IMR-90 (cell line): ENCODE results near the gene ABR. TPM values are rescaled to one million over a fixed set of nuclear protein-coding genes. Genes with fewer than 3 reads are reported as not detected.

Source experiments
- ATAC-seq: fragments of 200-7000 bp; cut with Tn5 transposase; 2 replicates; pipeline ENCODE4 v1.9.1; 2020; ENCODE audit warnings: low read depth, mild to moderate bottlenecking, moderate library complexity
- BruUV-seq: library from RNA; stranded (reverse); fragments of 400-500 nt; replicated peaks from 2 replicates; lab custom pipeline; 2021; lab: Mats Ljungman, UMichigan
- CTCF ChIA-PET: fragments of 300-600 bp; formaldehyde crosslinking; extraction: SDS; loops from one replicate; lab custom pipeline; 2021; ENCODE audit warnings: antibody characterized with exemption; lab: Yijun Ruan, JAX
- POLR2A ChIA-PET: fragments of 300-600 bp; sonication (Branson Sonifier 250); formaldehyde crosslinking; loops from one replicate; lab custom pipeline; 2022; ENCODE audit warnings: antibody characterized with exemption; ENCODE audit not compliant: unreplicated experiment; lab: Charles Lee
- DNase-seq: peaks from one replicate; pipeline ENCODE4 v3.0.0; 2013
- H2AFZ ChIP-seq: replicated peaks from 2 replicates; pipeline ENCODE3; 2013; ENCODE audit warnings: low read length, mild to moderate bottlenecking; ENCODE audit not compliant: poor library complexity
- H2AK5ac ChIP-seq: 2 replicates; pipeline ENCODE4 v1.6.1; 2013; ENCODE audit warnings: low read depth, low read length, inconsistent platforms
- H2AK9ac ChIP-seq: replicated peaks from 2 replicates; pipeline ENCODE3; 2013; ENCODE audit warnings: mild to moderate bottlenecking, low read depth, low read length, moderate library complexity; ENCODE audit not compliant: poor library complexity
- H2BK120ac ChIP-seq: 2 replicates; pipeline ENCODE4 v1.6.1; 2013; ENCODE audit warnings: low read depth, low read length, inconsistent platforms
- H2BK15ac ChIP-seq: 3 replicates; pipeline ENCODE4 v1.6.1; 2013; ENCODE audit warnings: low read depth, low read length, inconsistent platforms
- H2BK20ac ChIP-seq: 2 replicates; pipeline ENCODE4 v1.6.1; 2013; ENCODE audit warnings: low read depth, mild to moderate bottlenecking, inconsistent platforms, low read length, moderate library complexity
- H2BK5ac ChIP-seq: 2 replicates; pipeline ENCODE4 v1.6.1; 2013; ENCODE audit warnings: mild to moderate bottlenecking, low read depth, low read length, inconsistent platforms; ENCODE audit not compliant: poor library complexity, severe bottlenecking
- H3K14ac ChIP-seq: replicated peaks from 2 replicates; pipeline ENCODE4 v1.6.1; 2013; ENCODE audit warnings: low read depth, low read length, inconsistent platforms
- H3K18ac ChIP-seq: 2 replicates; pipeline ENCODE4 v1.6.1; 2013; ENCODE audit warnings: low read depth, low read length, control low read depth
- H3K23ac ChIP-seq: 2 replicates; pipeline ENCODE4 v1.6.1; 2013; ENCODE audit warnings: low read depth, low read length, inconsistent platforms
- H3K27ac ChIP-seq: 2 replicates; pipeline ENCODE4 v1.5.1; 2013; ENCODE audit warnings: mild to moderate bottlenecking, control low read depth, low read length; ENCODE audit not compliant: insufficient read depth
- H3K27me3 ChIP-seq: 2 replicates; pipeline ENCODE4 v1.6.1; 2013; ENCODE audit warnings: low read length; ENCODE audit not compliant: control insufficient read depth, insufficient read depth
- H3K36me3 ChIP-seq: 2 replicates; pipeline ENCODE4 v1.6.1; 2013; ENCODE audit warnings: low read length, mixed read lengths; ENCODE audit not compliant: control insufficient read depth, insufficient read depth
- H3K4ac ChIP-seq: 2 replicates; pipeline ENCODE4 v1.6.1; 2013; ENCODE audit warnings: low read depth, low read length, inconsistent platforms
- H3K4me1 ChIP-seq: 2 replicates; pipeline ENCODE4 v1.6.1; 2013; ENCODE audit warnings: low read length, mixed read lengths; ENCODE audit not compliant: control insufficient read depth, insufficient read depth
- H3K4me2 ChIP-seq: 2 replicates; pipeline ENCODE4 v1.6.1; 2013; ENCODE audit warnings: low read depth, mild to moderate bottlenecking, control low read depth, low read length, moderate library complexity
- H3K4me3 ChIP-seq: 2 replicates; pipeline ENCODE4 v1.5.1; 2013; ENCODE audit warnings: low read depth, mild to moderate bottlenecking, control low read depth, low read length, moderate library complexity; ENCODE audit not compliant: insufficient read depth
- H3K56ac ChIP-seq: 2 replicates; pipeline ENCODE4 v1.6.1; 2013; ENCODE audit warnings: low read length, inconsistent platforms; ENCODE audit not compliant: insufficient read depth; ENCODE audit errors: extremely low read depth
- H3K79me1 ChIP-seq, 2 experiments: 2 replicates each; pipeline ENCODE4 v1.6.1; 2013; ENCODE audit warnings: low read length in 2 of 2, inconsistent platforms in 1 of 2, low read depth in 1 of 2
- H3K9ac ChIP-seq: 2 replicates; pipeline ENCODE4 v1.6.1; 2013; ENCODE audit warnings: low read depth, low read length, control low read depth
- H3K9me1 ChIP-seq: 2 replicates; pipeline ENCODE4 v1.6.1; 2013; ENCODE audit warnings: low read length, inconsistent platforms; ENCODE audit not compliant: insufficient read depth
- H3K9me3 ChIP-seq: 2 replicates; pipeline ENCODE4 v1.6.1; 2013; ENCODE audit warnings: low read length; ENCODE audit not compliant: control insufficient read depth, insufficient read depth
- H4K20me1 ChIP-seq: 2 replicates; pipeline ENCODE4 v1.6.1; 2013; ENCODE audit warnings: low read length, inconsistent platforms; ENCODE audit not compliant: insufficient read depth
- H4K5ac ChIP-seq: 2 replicates; pipeline ENCODE4 v1.6.1; 2013; ENCODE audit warnings: mild to moderate bottlenecking, low read depth, low read length, control low read depth
- H4K8ac ChIP-seq, 2 experiments: 2 replicates each; pipeline ENCODE4 v1.6.1; 2013; ENCODE audit warnings: low read depth in 2 of 2, low read length in 2 of 2, control low read depth in 1 of 2, inconsistent platforms in 1 of 2
- H4K91ac ChIP-seq: 2 replicates; pipeline ENCODE4 v1.6.1; 2013; ENCODE audit warnings: low read depth, low read length, inconsistent platforms; ENCODE audit not compliant: insufficient read depth
- BHLHE40 ChIP-seq: fragments of 150-350 bp; IDR thresholded peaks from 2 replicates; pipeline ENCODE4 v1.6.1; 2016; ENCODE audit warnings: mild to moderate bottlenecking, low read depth, low read length
- CEBPB ChIP-seq: IDR thresholded peaks from 2 replicates; pipeline ENCODE4 v1.6.1; 2012; ENCODE audit warnings: low read depth, low read length, improper control_type of control experiment
- CTCF ChIP-seq: conservative IDR thresholded peaks from 2 replicates; pipeline ENCODE4 v1.5.1; 2012; ENCODE audit warnings: mild to moderate bottlenecking, low read depth, low read length, improper control_type of control experiment
- ELK1 ChIP-seq: fragments of 150-350 bp; IDR thresholded peaks from 2 replicates; pipeline ENCODE4 v1.6.1; 2016; ENCODE audit warnings: low read depth, mild to moderate bottlenecking, low read length, moderate library complexity, borderline replicate concordance
- FOS ChIP-seq: fragments of 150-350 bp; IDR thresholded peaks from 2 replicates; pipeline ENCODE4 v1.6.1; 2016; ENCODE audit warnings: low read depth, low read length
- MAFK ChIP-seq: IDR thresholded peaks from 2 replicates; pipeline ENCODE4 v1.6.1; 2012; ENCODE audit warnings: low read depth, low read length, improper control_type of control experiment
- MXI1 ChIP-seq: IDR thresholded peaks from 2 replicates; pipeline ENCODE4 v1.6.1; 2012; ENCODE audit warnings: low read depth, mild to moderate bottlenecking, low read length, moderate library complexity, borderline replicate concordance
- NFE2L2 ChIP-seq: fragments of 150-350 bp; IDR thresholded peaks from 2 replicates; pipeline ENCODE4 v1.6.1; 2016; ENCODE audit warnings: low read depth, mild to moderate bottlenecking, low read length
- POLR2A ChIP-seq: IDR thresholded peaks from 2 replicates; pipeline ENCODE4 v1.6.1; 2012; ENCODE audit warnings: mild to moderate bottlenecking, low read depth, low read length
- RAD21 ChIP-seq: IDR thresholded peaks from 2 replicates; pipeline ENCODE4 v1.6.1; 2012; ENCODE audit warnings: low read length, improper control_type of control experiment
- WGBS, 2 experiments: methylation state at CpG; one replicate each; pipeline versions ENCODE4 v1.1.5 to v1.1.7; 2013; ENCODE audit warnings: missing lambda C conversion rate in 2 of 2; ENCODE audit not compliant: insufficient read length in 1 of 2; ENCODE audit errors: extremely low coverage in 2 of 2; 5-methylcytosine and 5-hydroxymethylcytosine counted together
- dilution Hi-C: fragments of 300-500 bp; cut with HindIII; formaldehyde crosslinking; loops from one replicate; pipeline ENCODE4 v1.14.3; 2018; ENCODE audit warnings: low sequenced_read_pairs; ENCODE audit not compliant: unreplicated experiment
- in situ Hi-C: fragments of 300-500 bp; cut with MboI; formaldehyde crosslinking; loops from 3 replicates; pipeline ENCODE4 v1.14.3; 2019; ENCODE audit warnings: low sequenced_read_pairs, inconsistent platforms, mixed read lengths
- intact Hi-C: fragments of 100-400 bp; cut with micrococcal nuclease; formaldehyde crosslinking; loops from 2 replicates; pipeline ENCODE4 v1.10.0; 2022
- polyA plus RNA-seq, 3 experiments: library from polyadenylated mRNA; depleted of rRNA; stranded (reverse); fragments of >200 nt; gene quantifications; 2 replicates each; pipeline ENCODE4 v1.2.3, GENCODE V29; 2012; ENCODE audit warnings: low replicate concordance in 1 of 3
- total RNA-seq: library from RNA; depleted of rRNA; stranded (reverse); fragments of >200 nt; gene quantifications from 2 replicates; pipeline ENCODE4 v1.2.3, GENCODE V29; 2012

ABR gene
- total and polyA plus RNA-seq, 2 of the 4 experiments (the other 2 are of a cell fraction), result 28.3 to 79.7 TPM

DNA sequence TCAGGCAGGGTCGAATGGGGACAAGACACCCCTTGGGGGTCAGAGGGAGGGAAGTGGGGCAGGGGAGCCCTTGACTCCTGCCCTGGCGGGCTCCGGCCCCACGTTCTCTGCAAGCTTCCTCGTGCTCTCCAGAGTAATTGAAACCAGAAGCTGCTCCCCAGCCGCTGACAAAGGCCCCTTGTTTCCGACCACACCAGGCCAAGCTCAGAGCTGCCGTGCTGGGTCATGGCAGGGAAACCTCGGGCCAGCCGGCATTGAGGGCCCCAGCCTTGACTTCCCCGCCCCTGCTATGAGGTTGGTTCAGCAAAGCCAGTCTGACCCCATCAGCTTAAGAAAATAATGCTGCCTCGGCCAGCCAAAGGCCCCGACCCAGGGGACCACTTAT lies 139.6 kb downstream of the ABR start:
- CTCF ChIA-PET, result no interaction called here
- TF ChIP-seq FOS (no peak), NFE2L2 (no peak), MXI1 (no peak), POLR2A (no peak), BHLHE40 (no peak), MAFK (no peak), RAD21 (no peak), CEBPB (no peak), CTCF (no peak), ELK1 (no peak)
- DNase-seq (no peak), ATAC-seq (no peak)
- Histone ChIP-seq H3K18ac (no peak overlapping the region), H3K27ac (no peak overlapping the region), H2BK20ac (no peak overlapping the region), H2AK5ac (no peak overlapping the region), H4K20me1 (peaks cover 25% of the 10 kb centered on the region), H3K36me3 (peaks cover 26% of the 10 kb centered on the region), H3K56ac (no peak overlapping the region), H3K9me1 (peaks cover 5% of the 10 kb centered on the region; the same call in 1 of the 2 replicates), H3K9me3 (no peaks in the 10 kb centered on the region), H2AFZ (no peak overlapping the region), H3K4me3 (no peak overlapping the region), H4K8ac (no peak overlapping the region), H3K79me1 (peaks cover 17 to 24% of the 10 kb centered on the region in 2 experiments), H2BK120ac (no peak overlapping the region), H4K91ac (no peak overlapping the region), H3K4ac (no peak overlapping the region), H2AK9ac (no peak overlapping the region), H2BK5ac (no peak overlapping the region), H3K4me2 (no peak overlapping the region), H3K9ac (no peak overlapping the region), H2BK15ac (no peak overlapping the region), H3K23ac (no peak overlapping the region), H3K4me1 (no peaks in the 10 kb centered on the region; the same call in 1 of the 2 replicates), H3K27me3 (no peaks in the 10 kb centered on the region), H4K5ac (no peak overlapping the region), H3K14ac (no peak overlapping the region)
- BruUV-seq, result no TSS peak
- intact Hi-C loops (no loop called here), in situ Hi-C loops (no loop called here), dilution Hi-C loops (no loop called here)
- 95% methylated on average over 4 of the region's 13 CpGs; no CpG with 5 or more reads in 1 of the 2 experiments for WGBS, 2 experiments
- POLR2A ChIA-PET, result no interaction called here
